Iris pigment epithelial cell (primary cell): ENCODE results near the gene USP30.
"Not testable (repeated sequence)": the region's sequence is repeated elsewhere in the genome, so short reads cannot be mapped to it uniquely, and the experiment has no call there.

Experiments
- DNase-seq: peaks from one replicate; pipeline ENCODE4 v3.0.0-alpha.2; 2011; ENCODE audit warnings: low read depth

Gene USP30

DNA sequence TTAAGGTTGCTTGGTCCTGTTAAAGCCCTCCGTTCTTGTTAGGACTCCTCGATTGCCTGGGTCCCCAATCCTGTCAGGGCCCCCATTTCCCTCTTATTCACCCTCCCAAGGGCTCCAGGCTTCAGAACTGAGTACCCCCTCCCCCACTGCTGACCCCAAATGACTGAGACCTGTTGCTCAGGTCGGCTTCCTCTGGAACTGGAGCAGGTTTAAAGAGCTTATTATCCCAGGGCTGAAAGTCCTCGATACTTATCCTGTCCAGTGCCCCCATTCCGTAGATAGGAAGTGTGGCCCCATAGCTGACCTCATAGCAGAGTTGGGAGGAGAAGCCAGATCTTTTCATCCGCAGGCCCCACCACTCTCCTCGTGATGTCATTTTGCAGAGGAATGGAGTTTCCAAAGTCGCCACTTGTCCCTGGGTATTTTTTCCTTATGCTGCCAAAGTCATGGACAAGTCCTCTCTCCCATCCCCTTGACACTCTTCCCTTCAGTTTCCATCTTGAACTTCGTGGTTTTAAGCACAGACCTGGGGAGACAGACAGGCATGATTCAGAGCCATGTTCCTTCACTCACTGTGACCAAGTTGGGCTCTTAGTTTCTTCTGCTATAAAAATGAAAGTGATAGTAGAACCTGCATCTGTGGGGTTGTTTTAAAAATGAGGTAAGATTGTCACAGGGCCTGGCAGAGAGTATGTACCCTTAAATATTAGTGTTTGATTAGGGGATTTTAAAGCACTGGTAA, 1.2 kb downstream of the USP30 start:
- peak; percentile 35 for DNase-seq

DNA sequence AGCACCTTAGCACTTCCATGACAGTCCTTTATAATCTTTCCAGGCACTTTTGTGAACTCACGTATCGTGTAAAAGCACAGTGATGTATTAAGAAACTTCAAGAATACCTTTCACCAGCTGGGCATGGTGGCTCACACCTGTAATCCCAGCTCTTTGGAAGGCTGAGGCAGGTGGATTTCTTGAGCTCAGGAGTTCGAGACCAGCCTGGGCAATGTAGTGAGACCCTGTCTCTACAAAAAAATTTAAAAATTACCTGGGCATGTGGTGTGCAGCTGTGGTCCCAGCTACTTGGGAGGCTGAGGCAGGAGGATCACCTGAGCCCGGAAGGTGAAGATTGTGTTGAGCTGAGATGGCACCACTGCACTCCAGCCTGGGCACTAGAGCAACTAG, 1.7 kb downstream of the USP30 start:
- DNase-seq, result not testable (repeated sequence)

DNA sequence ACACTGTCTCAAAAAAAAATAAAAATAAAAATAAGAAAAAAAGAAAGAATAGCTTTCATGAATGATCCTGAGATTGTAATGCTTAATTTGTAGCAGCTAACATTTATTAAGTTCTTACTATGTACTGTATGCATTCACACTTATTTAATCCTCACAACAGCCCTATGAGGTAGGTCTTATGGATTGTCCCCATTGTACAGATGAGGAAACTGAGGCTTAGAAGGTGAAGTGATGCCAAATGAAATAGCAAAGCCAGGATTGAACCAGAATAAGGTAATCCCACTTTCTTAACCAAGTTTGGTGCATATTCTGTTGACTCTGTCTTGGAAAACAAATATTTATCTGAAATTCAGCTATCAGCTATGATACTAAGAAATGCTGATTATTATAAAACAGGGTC, 2.1 kb downstream of the USP30 start:
- DNase-seq, result no peak

- DNase-seq, result no peak
These were observed 4.5 kb downstream of the USP30 start for GRCh38 chr12:109056891-109057290.

GRCh38 chr12:109057376-109057775, 5.0 kb downstream of the USP30 start:
- no peak for DNase-seq

DNA sequence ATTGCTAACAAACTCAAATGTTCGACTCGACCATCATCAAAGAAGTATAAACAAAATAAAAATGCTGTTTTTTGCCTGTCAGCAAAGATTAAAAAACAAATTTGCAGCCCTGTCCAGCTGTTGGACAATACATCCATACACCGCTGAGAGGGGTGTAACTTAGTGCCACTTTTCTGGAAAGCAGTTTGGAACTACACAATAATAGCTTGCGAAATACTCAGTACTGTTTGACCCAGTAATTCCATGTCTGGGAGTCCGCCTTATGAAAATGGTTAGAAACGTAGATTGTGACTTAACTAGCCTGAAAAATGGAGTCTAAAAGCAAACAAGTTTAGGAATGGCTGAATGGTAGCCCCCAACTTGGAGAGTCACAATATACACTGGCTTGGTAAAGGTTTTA, 6.4 kb downstream of the USP30 start:
- DNase-seq, result no peak

GRCh38 chr12:109064143-109064542, 11.8 kb downstream of the USP30 start:
- DNase-seq, result no peak

DNA sequence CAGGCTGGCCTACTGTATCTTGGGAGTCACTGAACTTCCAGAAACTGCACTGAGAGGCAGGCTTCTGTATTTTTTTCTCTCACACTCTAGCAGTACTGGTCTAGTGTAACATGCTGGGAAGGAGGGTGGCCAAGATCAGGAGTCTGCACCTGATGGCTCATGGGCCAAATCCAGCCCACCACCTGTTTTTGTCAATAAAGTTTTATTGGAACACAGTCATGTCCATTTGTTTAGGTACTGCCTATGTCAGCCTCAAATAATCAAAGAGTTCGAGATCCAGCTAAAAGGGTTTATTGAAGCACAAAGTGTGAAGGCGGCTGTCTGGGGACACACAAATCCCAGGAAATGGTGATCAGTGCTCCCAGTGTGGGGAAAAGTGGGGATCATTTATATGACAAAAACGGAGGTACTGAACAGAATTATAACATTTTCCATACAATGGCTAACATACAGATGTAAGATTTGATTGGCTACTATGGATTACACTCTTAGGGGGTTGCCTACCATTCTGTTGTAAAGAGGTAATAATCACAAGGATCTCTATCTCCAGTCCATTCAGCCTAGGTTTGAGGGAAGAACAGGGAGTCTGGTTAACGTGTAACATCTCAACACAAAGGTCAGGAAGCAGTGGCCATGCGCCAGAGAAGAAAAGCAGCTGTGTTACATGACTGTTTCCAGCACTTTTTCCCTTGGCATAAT, 12.9 kb downstream of the USP30 start:
- no peak for DNase-seq

- DNase-seq, result no peak
These were observed 13.4 kb downstream of the USP30 start for GRCh38 chr12:109065853-109066193.

DNA sequence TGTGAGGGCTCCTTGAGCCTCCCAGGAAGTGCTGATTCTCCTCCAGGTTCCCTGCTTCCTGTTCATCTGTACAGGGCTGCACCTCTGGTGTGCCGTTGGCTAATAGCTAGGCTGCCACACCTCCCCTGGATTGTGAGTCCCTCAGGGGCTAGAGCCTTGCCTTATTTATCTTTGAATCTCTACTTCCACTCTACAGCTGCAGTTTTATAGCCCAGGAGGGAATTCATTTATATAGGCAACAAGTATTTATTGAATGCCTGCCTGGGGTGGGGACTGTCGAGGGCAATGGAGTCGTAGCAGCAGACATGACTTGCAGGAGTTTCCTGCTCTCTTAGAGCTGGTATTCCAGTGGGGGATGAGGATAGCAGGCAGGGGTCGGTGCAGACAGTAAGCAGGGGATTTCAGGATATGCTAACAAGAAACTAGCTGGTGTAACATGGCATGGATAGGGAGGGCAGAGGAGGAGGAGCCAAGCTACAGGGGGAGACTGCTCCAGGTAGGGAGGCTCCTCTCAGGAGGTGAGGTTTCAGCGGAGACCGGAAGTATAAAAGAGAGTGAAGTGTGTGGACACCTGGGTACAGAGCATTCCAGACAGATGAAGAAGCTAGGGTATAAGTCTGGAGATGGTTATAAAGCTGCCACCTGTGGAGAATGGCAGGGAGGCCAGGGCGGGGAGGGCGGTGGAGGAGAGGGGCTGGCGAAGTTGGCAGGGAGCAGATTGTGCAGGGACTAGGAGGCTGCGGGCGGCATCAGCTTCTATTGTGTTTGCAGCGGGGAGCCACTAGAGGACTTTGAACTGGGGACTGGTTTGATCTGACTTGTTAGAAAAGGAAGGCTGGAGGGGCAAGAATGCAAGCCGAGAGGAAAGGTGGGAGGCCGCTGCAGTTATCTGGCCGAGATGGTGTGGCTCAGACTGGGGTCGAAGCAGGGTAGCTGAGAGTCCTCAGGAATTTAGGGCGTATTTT, 17.2 kb downstream of the USP30 start:
- DNase-seq, result no peak

DNA sequence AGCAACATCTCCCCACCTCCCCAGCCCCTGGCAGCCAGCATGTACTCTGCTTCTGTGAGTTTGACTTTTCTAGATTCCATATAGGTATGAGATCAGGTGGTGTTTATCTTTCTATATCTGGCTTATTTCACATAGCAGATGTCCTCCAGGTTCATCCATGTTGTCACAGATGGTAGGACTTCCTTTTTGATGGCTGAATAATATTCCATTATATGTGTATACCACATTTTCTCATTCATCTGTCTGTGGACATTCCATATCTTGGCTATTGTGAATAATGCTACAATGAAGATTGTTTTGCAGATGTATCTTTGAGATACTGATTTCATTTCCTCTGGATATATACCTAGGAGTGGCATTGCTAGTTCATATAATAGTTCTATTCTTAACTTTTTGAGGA, 22.5 kb downstream of the USP30 start:
- DNase-seq, result no peak

DNA sequence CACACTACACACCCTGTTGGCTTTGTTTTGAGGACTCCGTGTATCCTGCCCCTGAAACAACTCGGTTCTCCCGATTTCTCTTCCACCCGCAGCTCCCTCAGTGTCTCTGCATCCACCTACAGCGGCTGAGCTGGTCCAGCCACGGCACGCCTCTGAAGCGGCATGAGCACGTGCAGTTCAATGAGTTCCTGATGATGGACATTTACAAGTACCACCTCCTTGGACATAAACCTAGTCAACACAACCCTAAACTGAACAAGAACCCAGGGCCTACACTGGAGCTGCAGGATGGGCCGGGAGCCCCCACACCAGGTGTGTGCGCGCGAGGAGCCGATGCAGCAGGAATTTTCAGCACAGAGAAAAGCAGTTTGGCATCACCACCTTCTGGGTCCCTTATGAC, 30.4 kb downstream of the USP30 start:
- no peak for DNase-seq

DNA sequence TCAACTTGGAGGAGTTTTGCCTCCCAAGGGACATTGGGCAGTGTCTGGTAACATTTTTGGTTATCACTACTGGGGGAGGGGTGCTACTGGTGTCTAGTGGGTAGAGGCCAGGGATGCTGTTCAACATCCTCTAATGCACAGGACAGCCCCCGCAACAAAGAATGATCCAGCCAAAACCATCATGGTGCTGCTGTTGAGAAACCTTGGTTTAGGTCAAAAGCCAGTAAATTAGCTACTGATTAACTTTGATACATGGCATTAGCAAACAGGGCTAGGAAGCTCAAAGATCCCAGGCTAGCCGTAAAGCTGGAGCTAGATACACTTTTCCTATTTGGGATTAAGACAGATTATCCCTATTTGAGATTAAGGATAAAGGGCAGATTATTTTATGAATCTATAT, 32.0 kb downstream of the USP30 start:
- no peak for DNase-seq

DNA sequence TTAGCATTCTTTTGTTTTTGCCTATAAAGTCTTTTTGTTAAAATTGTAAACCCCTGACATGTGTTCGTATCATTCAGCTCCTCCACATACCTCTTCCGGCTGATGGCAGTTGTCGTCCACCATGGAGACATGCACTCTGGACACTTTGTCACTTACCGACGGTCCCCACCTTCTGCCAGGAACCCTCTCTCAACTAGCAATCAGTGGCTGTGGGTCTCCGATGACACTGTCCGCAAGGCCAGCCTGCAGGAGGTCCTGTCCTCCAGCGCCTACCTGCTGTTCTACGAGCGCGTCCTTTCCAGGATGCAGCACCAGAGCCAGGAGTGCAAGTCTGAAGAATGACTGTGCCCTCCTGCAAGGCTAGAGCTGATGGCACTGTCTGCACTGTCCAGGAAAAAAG, 33.2 kb downstream of the USP30 start:
- DNase-seq, result no peak

DNA sequence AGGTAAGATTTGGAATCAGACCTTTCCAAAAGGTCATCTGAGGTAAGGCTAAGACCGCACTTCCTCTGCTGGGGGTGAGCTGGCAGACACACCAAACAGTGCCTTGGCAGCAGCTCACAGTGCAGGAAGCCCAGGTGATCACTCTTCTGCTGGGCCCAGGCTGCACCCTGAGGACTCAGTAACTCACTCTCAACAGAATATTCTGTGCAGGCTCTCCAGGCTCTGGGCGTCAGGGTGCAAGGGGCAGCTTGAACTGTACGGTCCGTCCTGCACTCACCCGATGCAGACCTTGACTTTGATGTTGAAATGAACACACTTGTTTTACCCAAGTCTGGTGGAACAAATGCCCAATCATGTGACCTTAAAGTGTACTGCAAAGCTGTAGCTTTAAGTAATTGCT, 34.9 kb downstream of the USP30 start:
- no peak for DNase-seq

DNA sequence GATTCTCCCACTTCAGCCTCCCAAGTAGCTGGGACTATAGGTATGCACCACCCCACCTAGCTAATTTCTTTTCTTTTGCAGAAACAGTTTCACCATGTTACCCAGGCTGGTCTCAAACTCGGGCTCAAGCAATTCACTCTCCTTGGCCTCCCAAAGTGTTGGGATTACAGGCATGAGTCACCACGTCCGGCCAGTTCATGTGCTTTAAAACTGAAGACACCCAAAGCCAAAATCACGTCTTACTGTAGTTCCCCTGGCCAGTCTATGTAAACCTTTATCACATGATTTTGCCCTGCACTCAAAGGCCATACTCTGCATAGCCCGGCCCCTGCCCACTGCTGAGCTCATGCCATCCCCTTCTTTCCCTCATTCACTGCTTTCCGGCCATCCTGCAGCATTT, 36.4 kb downstream of the USP30 start:
- DNase-seq, result peak; percentile 65

DNA sequence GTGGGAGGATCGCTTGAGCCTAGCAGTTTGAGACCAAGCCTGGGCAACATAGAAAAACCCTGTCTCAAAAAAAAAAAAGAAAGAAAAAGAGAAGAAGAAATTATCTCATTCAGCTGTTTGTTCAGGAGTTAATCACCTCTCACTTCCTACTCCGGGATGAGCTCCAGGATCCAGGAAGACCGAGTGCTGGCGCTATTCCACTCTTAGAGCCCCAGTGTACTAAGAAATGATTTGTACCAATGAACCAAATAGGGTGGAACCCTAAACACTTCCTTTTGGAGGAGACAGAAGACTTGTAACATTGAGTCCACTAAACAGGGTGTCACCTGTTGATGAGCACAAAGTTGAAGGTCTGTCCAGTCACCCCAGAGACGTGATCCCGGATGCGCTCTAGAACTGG, 37.3 kb downstream of the USP30 start:
- DNase-seq, result no peak

DNA sequence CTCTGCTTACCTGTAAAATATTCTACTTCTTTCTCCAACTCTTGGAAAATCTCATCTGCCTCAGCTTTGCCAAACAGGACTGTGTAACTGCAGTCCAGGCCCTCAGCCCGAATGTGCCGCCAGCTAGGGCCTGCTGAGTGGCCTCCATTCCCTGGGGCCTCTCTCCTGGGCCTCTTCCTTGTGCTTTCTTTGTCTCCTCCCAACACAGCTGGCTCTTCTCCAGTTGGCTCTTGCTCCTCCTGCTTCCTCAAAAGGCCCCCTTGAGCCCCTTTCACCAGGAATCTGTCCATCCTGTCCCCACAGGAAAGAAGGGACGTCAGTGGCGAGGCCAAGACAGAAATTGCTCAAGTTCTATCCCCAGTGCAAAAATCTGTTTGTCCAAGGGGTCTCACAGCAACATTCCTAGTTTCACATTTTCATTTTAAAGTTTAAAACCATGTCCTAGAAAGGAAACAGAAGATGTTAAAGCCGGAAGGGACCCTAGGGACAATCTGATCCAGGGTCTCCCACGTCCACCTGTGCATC, 40.2 kb downstream of the USP30 start:
- no peak for DNase-seq

GRCh38 chr12:109093022-109093918, 40.9 kb downstream of the USP30 start, which contains the start of gene ALKBH2:
Gene ALKBH2 (minus strand): TSS chr12:109093472. CDS start chr12:109092786, 686 bp downstream.
- DNase-seq, result peak; percentile 89

GRCh38 chr12:109097140-109097434, 44.7 kb downstream of the USP30 start:
- DNase-seq, result no peak

DNA sequence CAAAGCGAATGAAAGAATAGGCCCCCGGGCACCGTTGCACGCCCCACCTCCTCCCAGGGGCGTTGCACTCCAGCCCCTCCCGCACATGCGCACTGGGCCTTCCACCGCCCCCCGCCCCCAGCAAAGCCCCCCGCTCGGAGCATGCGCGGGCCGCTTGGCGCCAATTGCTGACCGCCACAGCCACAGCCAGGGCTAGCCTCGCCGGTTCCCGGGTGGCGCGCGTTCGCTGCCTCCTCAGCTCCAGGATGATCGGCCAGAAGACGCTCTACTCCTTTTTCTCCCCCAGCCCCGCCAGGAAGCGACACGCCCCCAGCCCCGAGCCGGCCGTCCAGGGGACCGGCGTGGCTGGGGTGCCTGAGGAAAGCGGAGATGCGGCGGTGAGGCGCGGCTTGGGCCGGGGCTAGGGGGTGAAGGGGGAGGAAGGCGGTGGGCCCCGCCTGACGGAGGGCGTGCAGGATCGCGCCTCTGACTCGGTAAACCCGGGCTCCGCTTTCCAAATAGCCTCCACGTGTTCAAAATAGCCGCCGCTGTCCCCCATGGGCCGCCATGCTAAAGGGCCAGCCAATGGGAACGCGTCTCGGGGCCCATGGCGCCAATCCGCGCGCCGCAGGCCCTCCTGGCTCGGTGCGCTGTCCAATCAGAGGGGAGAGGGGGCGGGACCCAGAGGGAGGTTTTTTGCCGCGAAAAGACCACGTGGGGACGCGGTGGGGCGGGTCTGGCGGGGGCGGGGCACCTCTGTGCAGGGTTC, 45.2 kb downstream of the USP30 start, which contains the start of gene UNG:
Gene UNG (plus strand): TSS at position 163 of the 748 bp plus-strand sequence. CDS start 83 bp downstream, at position 246.
- DNase-seq, result peak; percentile 94
